ENCODE measurements around the gene LOXL1.

DNA sequence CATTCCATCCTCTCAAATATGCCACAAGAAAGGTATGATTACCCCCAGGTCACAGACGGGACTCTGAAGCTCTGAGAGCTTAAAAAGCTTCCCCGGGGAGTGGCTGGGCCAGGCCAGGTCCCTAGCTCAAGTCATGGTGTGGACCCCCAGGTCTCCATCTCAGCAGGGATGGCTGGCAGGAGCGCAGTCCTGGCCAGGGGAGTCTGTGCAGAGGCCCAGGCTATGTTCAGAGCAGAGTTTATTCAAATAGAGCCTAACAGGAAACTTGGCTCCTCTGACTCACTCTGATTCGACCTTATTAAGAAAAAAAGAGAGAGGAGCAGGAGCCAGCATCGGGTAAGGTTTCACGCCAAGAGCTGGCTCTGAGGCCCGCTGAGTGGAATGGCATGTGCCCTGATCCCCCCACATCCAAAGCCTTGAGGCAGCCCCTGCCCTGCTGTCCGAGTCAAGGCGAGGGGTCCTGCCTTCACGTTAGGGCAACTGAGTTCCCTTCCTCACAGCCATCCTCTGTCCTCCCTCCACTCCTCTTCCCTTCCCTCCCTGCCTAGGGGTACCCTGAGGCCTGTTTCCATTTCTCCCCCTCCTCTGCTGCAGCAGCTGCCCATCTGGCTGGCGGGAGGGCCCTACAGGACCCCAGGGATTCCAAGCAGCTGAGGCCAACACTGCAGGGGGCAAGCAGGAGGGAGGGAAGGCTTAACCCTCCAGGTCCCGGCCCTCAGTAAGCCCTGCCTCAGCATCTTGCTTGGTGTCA, 1.9 kb upstream of the LOXL1 start:
- TF ChIP-seq RARB (CRISPR knock-in tag; IDR thresholded peaks at IDR 0.05) = no peak
- TF ChIP-seq, protein P1, sequence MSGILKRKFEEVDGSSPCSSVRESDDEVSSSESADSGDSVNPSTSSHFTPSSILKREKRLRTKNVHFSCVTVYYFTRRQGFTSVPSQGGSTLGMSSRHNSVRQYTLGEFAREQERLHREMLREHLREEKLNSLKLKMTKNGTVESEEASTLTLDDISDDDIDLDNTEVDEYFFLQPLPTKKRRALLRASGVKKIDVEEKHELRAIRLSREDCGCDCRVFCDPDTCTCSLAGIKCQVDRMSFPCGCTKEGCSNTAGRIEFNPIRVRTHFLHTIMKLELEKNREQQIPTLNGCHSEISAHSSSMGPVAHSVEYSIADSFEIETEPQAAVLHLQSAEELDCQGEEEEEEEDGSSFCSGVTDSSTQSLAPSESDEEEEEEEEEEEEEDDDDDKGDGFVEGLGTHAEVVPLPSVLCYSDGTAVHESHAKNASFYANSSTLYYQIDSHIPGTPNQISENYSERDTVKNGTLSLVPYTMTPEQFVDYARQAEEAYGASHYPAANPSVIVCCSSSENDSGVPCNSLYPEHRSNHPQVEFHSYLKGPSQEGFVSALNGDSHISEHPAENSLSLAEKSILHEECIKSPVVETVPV (CRISPR knock-in tag; IDR thresholded peaks at IDR 0.05) = no peak
- TF ChIP-seq PPARA (CRISPR knock-in tag; IDR thresholded peaks at IDR 0.05; ENCODE audit: borderline replicate concordance) = no peak
- TF ChIP-seq, protein P2, sequence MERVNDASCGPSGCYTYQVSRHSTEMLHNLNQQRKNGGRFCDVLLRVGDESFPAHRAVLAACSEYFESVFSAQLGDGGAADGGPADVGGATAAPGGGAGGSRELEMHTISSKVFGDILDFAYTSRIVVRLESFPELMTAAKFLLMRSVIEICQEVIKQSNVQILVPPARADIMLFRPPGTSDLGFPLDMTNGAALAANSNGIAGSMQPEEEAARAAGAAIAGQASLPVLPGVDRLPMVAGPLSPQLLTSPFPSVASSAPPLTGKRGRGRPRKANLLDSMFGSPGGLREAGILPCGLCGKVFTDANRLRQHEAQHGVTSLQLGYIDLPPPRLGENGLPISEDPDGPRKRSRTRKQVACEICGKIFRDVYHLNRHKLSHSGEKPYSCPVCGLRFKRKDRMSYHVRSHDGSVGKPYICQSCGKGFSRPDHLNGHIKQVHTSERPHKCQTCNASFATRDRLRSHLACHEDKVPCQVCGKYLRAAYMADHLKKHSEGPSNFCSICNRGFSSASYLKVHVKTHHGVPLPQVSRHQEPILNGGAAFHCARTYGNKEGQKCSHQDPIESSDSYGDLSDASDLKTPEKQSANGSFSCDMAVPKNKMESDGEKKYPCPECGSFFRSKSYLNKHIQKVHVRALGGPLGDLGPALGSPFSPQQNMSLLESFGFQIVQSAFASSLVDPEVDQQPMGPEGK (CRISPR knock-in tag; IDR thresholded peaks at IDR 0.05; ENCODE audit: borderline replicate concordance) = no peak
- TF ChIP-seq, protein P3, sequence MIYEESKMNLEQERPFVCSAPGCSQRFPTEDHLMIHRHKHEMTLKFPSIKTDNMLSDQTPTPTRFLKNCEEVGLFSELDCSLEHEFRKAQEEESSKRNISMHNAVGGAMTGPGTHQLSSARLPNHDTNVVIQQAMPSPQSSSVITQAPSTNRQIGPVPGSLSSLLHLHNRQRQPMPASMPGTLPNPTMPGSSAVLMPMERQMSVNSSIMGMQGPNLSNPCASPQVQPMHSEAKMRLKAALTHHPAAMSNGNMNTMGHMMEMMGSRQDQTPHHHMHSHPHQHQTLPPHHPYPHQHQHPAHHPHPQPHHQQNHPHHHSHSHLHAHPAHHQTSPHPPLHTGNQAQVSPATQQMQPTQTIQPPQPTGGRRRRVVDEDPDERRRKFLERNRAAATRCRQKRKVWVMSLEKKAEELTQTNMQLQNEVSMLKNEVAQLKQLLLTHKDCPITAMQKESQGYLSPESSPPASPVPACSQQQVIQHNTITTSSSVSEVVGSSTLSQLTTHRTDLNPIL (CRISPR knock-in tag; IDR thresholded peaks at IDR 0.05; ENCODE audit: low read depth) = no peak
- no peak for TF ChIP-seq ARNTL (CRISPR knock-in tag; IDR thresholded peaks at IDR 0.05; ENCODE audit: borderline replicate concordance, low read depth)
- TF ChIP-seq, protein P4, sequence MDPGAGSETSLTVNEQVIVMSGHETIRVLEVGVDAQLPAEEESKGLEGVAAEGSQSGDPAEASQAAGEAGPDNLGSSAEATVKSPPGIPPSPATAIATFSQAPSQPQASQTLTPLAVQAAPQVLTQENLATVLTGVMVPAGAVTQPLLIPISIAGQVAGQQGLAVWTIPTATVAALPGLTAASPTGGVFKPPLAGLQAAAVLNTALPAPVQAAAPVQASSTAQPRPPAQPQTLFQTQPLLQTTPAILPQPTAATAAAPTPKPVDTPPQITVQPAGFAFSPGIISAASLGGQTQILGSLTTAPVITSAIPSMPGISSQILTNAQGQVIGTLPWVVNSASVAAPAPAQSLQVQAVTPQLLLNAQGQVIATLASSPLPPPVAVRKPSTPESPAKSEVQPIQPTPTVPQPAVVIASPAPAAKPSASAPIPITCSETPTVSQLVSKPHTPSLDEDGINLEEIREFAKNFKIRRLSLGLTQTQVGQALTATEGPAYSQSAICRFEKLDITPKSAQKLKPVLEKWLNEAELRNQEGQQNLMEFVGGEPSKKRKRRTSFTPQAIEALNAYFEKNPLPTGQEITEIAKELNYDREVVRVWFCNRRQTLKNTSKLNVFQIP (CRISPR knock-in tag; IDR thresholded peaks at IDR 0.05; ENCODE audit: borderline replicate concordance, low read depth) = no peak
- TF ChIP-seq GLIS3 (CRISPR knock-in tag; IDR thresholded peaks at IDR 0.05) = no peak
- no peak for TF ChIP-seq OSR1 (CRISPR knock-in tag; IDR thresholded peaks at IDR 0.05)
- TF ChIP-seq ZFP30 (CRISPR knock-in tag; IDR thresholded peaks at IDR 0.05) = no peak
- TF ChIP-seq ISL1 (CRISPR knock-in tag; IDR thresholded peaks at IDR 0.05) = no peak
- no peak for TF ChIP-seq ESRRG (CRISPR knock-in tag; IDR thresholded peaks at IDR 0.05)
